A549 (cell line): Measurements from ENCODE around the gene CARF. TPM values are rescaled to one million over a fixed set of nuclear protein-coding genes. Genes with fewer than 3 reads are reported as not detected.
"Not testable (repeated sequence)": the region's sequence is repeated elsewhere in the genome, so short reads cannot be mapped to it uniquely, and the experiment has no call there.

ENCODE experiments used
- ATAC-seq, 2 experiments: fragments of 200-7000 bp in 1 of 2; fragments of >200 bp in 1 of 2; cut with Nextera tagmentation in 1 of 2; cut with Tn5 transposase in 1 of 2; 3 replicates each; pipeline versions ENCODE4 v1.8.0 to v1.9.1; 2018 to 2020; ENCODE audit warnings: mild to moderate bottlenecking in 1 of 2, moderate library complexity in 1 of 2
- CTCF ChIA-PET: fragments of 300-600 bp; sonication (Branson Sonifier 250); formaldehyde crosslinking; extraction: SDS; loops from one replicate; lab custom pipeline; 2021; ENCODE audit warnings: antibody characterized with exemption, inconsistent platforms; lab: Yijun Ruan, JAX
- POLR2A ChIA-PET: fragments of 350-600 bp; formaldehyde crosslinking; extraction: SDS; loops from one replicate; lab custom pipeline; 2021; ENCODE audit warnings: antibody characterized with exemption, inconsistent platforms; lab: Yijun Ruan, JAX
- DNase-seq, 2 experiments: peaks; one replicate each; pipeline versions ENCODE4 v3.0.0 to v3.0.0-alpha.2; 2011 to 2016; ENCODE audit warnings: low read depth in 1 of 2, low spot score in 1 of 2
- FAIRE-seq: peaks from 2 replicates; lab custom pipeline; 2011; peaks lifted over from hg19 to GRCh38; lab: Jason Lieb, UNC
- H3K27ac ChIP-seq, 2 experiments: fragments of >200 bp; sonication (Bioruptor Twin); formaldehyde crosslinking; 3 replicates each; pipeline ENCODE4 v1.5.1; 2016 to 2017
- H3K4me1 ChIP-seq: fragments of >200 bp; sonication (Bioruptor Twin); formaldehyde crosslinking; 3 replicates; pipeline ENCODE4 v1.6.1; 2016
- H3K4me2 ChIP-seq: fragments of >200 bp; sonication (Bioruptor Twin); formaldehyde crosslinking; 3 replicates; pipeline ENCODE4 v1.6.1; 2016
- H3K4me3 ChIP-seq: fragments of >200 bp; sonication (Bioruptor Twin); formaldehyde crosslinking; 3 replicates; pipeline ENCODE4 v1.5.1; 2016
- H3K9me3 ChIP-seq: fragments of >200 bp; sonication (Bioruptor Twin); formaldehyde crosslinking; 3 replicates; pipeline ENCODE4 v1.6.1; 2016
- BHLHE40 ChIP-seq: IDR thresholded peaks from 2 replicates; pipeline ENCODE4 v1.6.1; 2012; ENCODE audit warnings: low read depth, low read length, inconsistent platforms
- CBX8 ChIP-seq: fragments of 200-600 bp; sonication (generic); IDR thresholded peaks from 2 replicates; pipeline ENCODE4 v1.6.1; 2016
- CEBPB ChIP-seq, 2 experiments: fragments of >200 bp in 1 of 2; sonication (Bioruptor Twin) in 1 of 2; formaldehyde crosslinking in 1 of 2; IDR thresholded peaks; 2 replicates each; pipeline ENCODE4 v1.6.1; 2012 to 2016
- E2F6 ChIP-seq: IDR thresholded peaks from 2 replicates; pipeline ENCODE4 v1.6.1; 2012; ENCODE audit warnings: low read depth, borderline replicate concordance
- EHF ChIP-seq: fragments of 250-450 bp; sonication (Bioruptor Pico); IDR thresholded peaks from 2 replicates; pipeline ENCODE4 v1.5.0; 2020; ENCODE audit warnings: mild to moderate bottlenecking
- FOSB ChIP-seq: fragments of 250-450 bp; sonication (Bioruptor Pico); IDR thresholded peaks from 2 replicates; pipeline ENCODE4 v1.5.0; 2020; ENCODE audit warnings: mild to moderate bottlenecking, moderate library complexity
- FOSL2 ChIP-seq, 2 experiments: fragments of 450-650 bp in 1 of 2; fragments of >200 bp in 1 of 2; sonication (Bioruptor Twin) in 1 of 2; formaldehyde crosslinking; IDR thresholded peaks; 2 replicates each; pipeline versions ENCODE4 v1.5.0 to v1.6.1; 2016 to 2020; ENCODE audit warnings: mild to moderate bottlenecking in 1 of 2, moderate library complexity in 1 of 2
- FOXS1 ChIP-seq: fragments of 250-450 bp; sonication (Bioruptor Pico); IDR thresholded peaks from 2 replicates; pipeline ENCODE4 v1.5.0; 2020; ENCODE audit warnings: mild to moderate bottlenecking, moderate library complexity
- GATA3 ChIP-seq: IDR thresholded peaks from 2 replicates; pipeline ENCODE4 v1.6.1; 2012; ENCODE audit warnings: borderline replicate concordance
- HEYL ChIP-seq: fragments of 250-450 bp; sonication (Bioruptor Pico); IDR thresholded peaks from 2 replicates; pipeline ENCODE4 v1.8.0; 2021; ENCODE audit warnings: mild to moderate bottlenecking, moderate library complexity
- MAFK ChIP-seq: fragments of 450-650 bp; IDR thresholded peaks from 2 replicates; pipeline ENCODE4 v1.6.1; 2014; ENCODE audit not compliant: partially characterized antibody
- MAX ChIP-seq: IDR thresholded peaks from 2 replicates; pipeline ENCODE4 v1.6.1; 2012
- PBX3 ChIP-seq: IDR thresholded peaks from 2 replicates; pipeline ENCODE4 v1.6.1; 2012
- POLR2A ChIP-seq: IDR thresholded peaks from 2 replicates; pipeline ENCODE4 v1.6.1; 2012; ENCODE audit warnings: mild to moderate bottlenecking, low read length
- RARB ChIP-seq: fragments of 250-450 bp; sonication (Bioruptor Pico); IDR thresholded peaks from 2 replicates; pipeline ENCODE4 v1.8.0; 2021; ENCODE audit warnings: mild to moderate bottlenecking, moderate library complexity
- SMC3 ChIP-seq: fragments of >200 bp; sonication (Bioruptor Twin); formaldehyde crosslinking; IDR thresholded peaks from 3 replicates; pipeline ENCODE4 v1.6.1; 2018; ENCODE audit warnings: inconsistent platforms
- SREBF2 ChIP-seq: fragments of 450-650 bp; IDR thresholded peaks from 2 replicates; pipeline ENCODE4 v1.6.1; 2014; ENCODE audit warnings: mild to moderate bottlenecking, moderate library complexity
- TFCP2L1 ChIP-seq: fragments of 250-450 bp; sonication (Bioruptor Pico); IDR thresholded peaks from 2 replicates; pipeline ENCODE4 v1.5.0; 2021; ENCODE audit warnings: mild to moderate bottlenecking
- TP53 ChIP-seq: fragments of 250-450 bp; sonication (Bioruptor Pico); IDR thresholded peaks from 2 replicates; pipeline ENCODE4 v1.5.0; 2021; ENCODE audit warnings: mild to moderate bottlenecking, moderate library complexity
- USF2 ChIP-seq: fragments of 450-650 bp; IDR thresholded peaks from 2 replicates; pipeline ENCODE4 v1.6.1; 2014; ENCODE audit warnings: antibody characterized with exemption
- ZC3H11A ChIP-seq: fragments of 450-650 bp; IDR thresholded peaks from 2 replicates; pipeline ENCODE4 v1.6.1; 2014; ENCODE audit warnings: antibody characterized with exemption, mild to moderate bottlenecking
- ZSCAN20 ChIP-seq: fragments of 250-450 bp; sonication (Bioruptor Pico); IDR thresholded peaks from 2 replicates; pipeline ENCODE4 v1.8.0; 2022; ENCODE audit warnings: mild to moderate bottlenecking, moderate library complexity
- WGBS: methylation state at CpG from one replicate; pipeline ENCODE4 v1.1.6; 2017; ENCODE audit errors: missing lambda C conversion rate; 5-methylcytosine and 5-hydroxymethylcytosine counted together
- polyA plus RNA-seq, 4 experiments: library from polyadenylated mRNA; depleted of rRNA in 3 of 4; stranded (reverse); fragments of >200 nt; fragmentation: RNase III in 1 of 4; extraction: RNeasy Plus Mini Kit Qiagen cat#74134 plus additional on column Dnase treatment in 1 of 4; gene quantifications; 2 replicates in 3 of 4; 3 replicates in 1 of 4; pipeline ENCODE4 v1.2.3, GENCODE V29; 2011 to 2017

Gene CARF
- polyA plus RNA-seq, 2 of the 4 experiments (the other 2 are of a cell fraction), result 2.1 to 6.0 TPM

GRCh38 chr2:202989749-202990148, 77.7 kb downstream of the CARF start:
- TF ChIP-seq POLR2A (no peak), FOXS1 (CRISPR knock-in tag) (no peak), CBX8 (no peak), SREBF2 (no peak), ZSCAN20 (no peak), MAX (no peak), FOSL2 (IDR thresholded peaks at IDR 0.05) (no peak), FOSL2 (CRISPR knock-in tag; IDR thresholded peaks at IDR 0.05) (no peak), E2F6 (no peak), CEBPB (IDR thresholded peaks at IDR 0.05) (no peak)
- ATAC-seq, result no peak
- no peak overlapping the region for H3K4me3 ChIP-seq
- POLR2A ChIA-PET, result no interaction called here
- CTCF ChIA-PET, result no interaction called here
- H3K27ac ChIP-seq, result no peak overlapping the region
- no peak for FAIRE-seq
- no peaks in the 10 kb centered on the region for H3K9me3 ChIP-seq
- no peak overlapping the region for H3K4me2 ChIP-seq
- 85% methylated on average over 1 of the region's 1 CpG for WGBS
- H3K4me1 ChIP-seq, result no peaks in the 10 kb centered on the region
- DNase-seq, result no peak

- FAIRE-seq (no peak), ATAC-seq (no peak), DNase-seq (no peak)
- no peak overlapping the region for H3K27ac ChIP-seq
- no peak overlapping the region for H3K4me3 ChIP-seq
- TF ChIP-seq BHLHE40 (no peak), MAFK (no peak), CEBPB (IDR thresholded peaks at IDR 0.05) (peak in 1 of 2 experiments; percentile 33; a peak in 2 of 4 replicates), TFCP2L1 (CRISPR knock-in tag) (no peak)
- CTCF ChIA-PET, result no interaction called here
- POLR2A ChIA-PET, result no interaction called here
- H3K4me2 ChIP-seq, result no peak overlapping the region
- H3K4me1 ChIP-seq, result no peaks in the 10 kb centered on the region
- H3K9me3 ChIP-seq, result no peaks in the 10 kb centered on the region
- WGBS, result 86% methylated on average over 3 of the region's 3 CpGs
Observed at GRCh38 chr2:202990501-202990900, 78.4 kb downstream of the CARF start.

GRCh38 chr2:202997113-202997512, 85.0 kb downstream of the CARF start:
- CTCF ChIA-PET, result not testable (repeated sequence)
- 76% methylated on average over 3 of the region's 3 CpGs for WGBS

GRCh38 chr2:203002054-203002821, 90.2 kb downstream of the CARF start:
- WGBS, result 69% methylated on average over 3 of the region's 3 CpGs
- no peaks in the 10 kb centered on the region for H3K9me3 ChIP-seq
- POLR2A ChIA-PET, result interaction anchor here (0.6 kb wide), 1 partner anchor 91 kb away, joined by 3 read pairs; the partner anchor contains the start of gene WDR12
- peak in 1 of 2 experiments; percentile 68; a peak in 3 of 6 replicates for ATAC-seq
- H3K4me2 ChIP-seq, result peak overlapping the region; percentile 25; the same call in 1 of the 3 replicates
- FAIRE-seq, result no peak
- TF ChIP-seq MAFK (no peak), TP53 (CRISPR knock-in tag) (no peak), CBX8 (no peak), ZC3H11A (no peak), EHF (CRISPR knock-in tag) (no peak), SMC3 (no peak), USF2 (no peak), GATA3 (no peak), RARB (CRISPR knock-in tag) (no peak), HEYL (no peak), FOSL2 (IDR thresholded peaks at IDR 0.05) (no peak), FOSL2 (CRISPR knock-in tag; IDR thresholded peaks at IDR 0.05) (no peak), FOSB (no peak), PBX3 (no peak), SREBF2 (no peak)
- CTCF ChIA-PET, result no interaction called here
- no peak overlapping the region for H3K4me3 ChIP-seq
- peak in 1 of 2 experiments; percentile 24 for DNase-seq
- H3K4me1 ChIP-seq, result peaks cover 9% of the 10 kb centered on the region; the same call in 2 of the 3 replicates
- H3K27ac ChIP-seq, result no peak overlapping the region

More at GRCh38 chr2:202997113-202997512, 85.0 kb downstream of the CARF start:
- FAIRE-seq, ATAC-seq, H3K4me2 ChIP-seq, H3K9me3 ChIP-seq, H3K4me1 ChIP-seq, DNase-seq, H3K27ac ChIP-seq, POLR2A ChIA-PET, H3K4me3 ChIP-seq: not testable (repeated sequence)
- 0 out of 4 replicates have a peak, but pooled peaks of 1 of the 2 experiments have one; percentile 8 for TF ChIP-seq CEBPB (IDR thresholded peaks at IDR 0.05)
